Ishikawa (cell line): ENCODE measurements around the gene PRKCB.

ENCODE experiments used
- CEBPB ChIP-seq: IDR thresholded peaks from 2 replicates; pipeline ENCODE4 v1.6.1; 2012
- CREB1 ChIP-seq: IDR thresholded peaks from 2 replicates; pipeline ENCODE4 v1.6.1; 2012; ENCODE audit warnings: low read depth
- EGR1 ChIP-seq: IDR thresholded peaks from 2 replicates; pipeline ENCODE4 v1.6.1; 2012
- EP300 ChIP-seq: IDR thresholded peaks from 2 replicates; pipeline ENCODE4 v1.6.1; 2012; ENCODE audit warnings: borderline replicate concordance
- FOXM1 ChIP-seq: IDR thresholded peaks from 2 replicates; pipeline ENCODE4 v1.6.1; 2012; ENCODE audit warnings: low read depth, borderline replicate concordance
- NFIC ChIP-seq: IDR thresholded peaks from 2 replicates; pipeline ENCODE4 v1.6.1; 2012
- RAD21 ChIP-seq: IDR thresholded peaks from 2 replicates; pipeline ENCODE4 v1.6.1; 2012; ENCODE audit warnings: low read depth
- TAF1 ChIP-seq: IDR thresholded peaks from 2 replicates; pipeline ENCODE4 v1.6.1; 2012; ENCODE audit warnings: low read depth, mild to moderate bottlenecking
- TCF12 ChIP-seq: IDR thresholded peaks from 2 replicates; pipeline ENCODE4 v1.6.1; 2012; ENCODE audit warnings: low read depth
- TEAD4 ChIP-seq: IDR thresholded peaks from 2 replicates; pipeline ENCODE4 v1.6.1; 2012
- YY1 ChIP-seq: IDR thresholded peaks from 2 replicates; pipeline ENCODE4 v1.6.1; 2012; ENCODE audit warnings: low read depth
- ZBTB7A ChIP-seq: IDR thresholded peaks from 2 replicates; pipeline ENCODE4 v1.6.1; 2012; ENCODE audit warnings: low read depth
- TF ChIP-seq, protein P1 (sequence below): IDR thresholded peaks from 2 replicates; pipeline ENCODE4 v1.6.1; 2012; ENCODE audit warnings: low read depth, mild to moderate bottlenecking
- TF ChIP-seq, protein P2 (sequence below): IDR thresholded peaks from 2 replicates; pipeline ENCODE4 v1.6.1; 2012
- TF ChIP-seq, protein P3 (sequence below): IDR thresholded peaks from 2 replicates; pipeline ENCODE4 v1.6.1; 2012

PRKCB gene

DNA sequence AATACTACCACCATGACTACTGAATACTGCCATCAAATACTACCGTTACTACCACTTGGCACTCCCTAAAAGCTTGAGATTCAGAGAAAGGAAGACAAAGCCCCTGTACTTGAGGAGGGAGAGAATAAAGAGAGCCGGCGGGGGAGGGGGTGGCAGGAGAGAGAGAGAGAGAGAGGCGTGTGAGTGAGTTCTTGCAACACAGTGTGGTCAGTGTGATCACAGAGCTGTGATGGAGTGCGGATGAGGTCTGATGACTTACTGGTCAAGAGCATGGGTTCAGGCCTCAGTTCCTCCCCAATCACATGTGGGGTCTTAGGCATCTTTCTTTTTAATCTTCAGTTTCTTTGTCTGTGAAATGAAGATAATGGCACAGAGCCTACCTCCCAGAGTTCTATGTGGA, 19.2 kb downstream of the PRKCB start:
- TF ChIP-seq, protein P1, sequence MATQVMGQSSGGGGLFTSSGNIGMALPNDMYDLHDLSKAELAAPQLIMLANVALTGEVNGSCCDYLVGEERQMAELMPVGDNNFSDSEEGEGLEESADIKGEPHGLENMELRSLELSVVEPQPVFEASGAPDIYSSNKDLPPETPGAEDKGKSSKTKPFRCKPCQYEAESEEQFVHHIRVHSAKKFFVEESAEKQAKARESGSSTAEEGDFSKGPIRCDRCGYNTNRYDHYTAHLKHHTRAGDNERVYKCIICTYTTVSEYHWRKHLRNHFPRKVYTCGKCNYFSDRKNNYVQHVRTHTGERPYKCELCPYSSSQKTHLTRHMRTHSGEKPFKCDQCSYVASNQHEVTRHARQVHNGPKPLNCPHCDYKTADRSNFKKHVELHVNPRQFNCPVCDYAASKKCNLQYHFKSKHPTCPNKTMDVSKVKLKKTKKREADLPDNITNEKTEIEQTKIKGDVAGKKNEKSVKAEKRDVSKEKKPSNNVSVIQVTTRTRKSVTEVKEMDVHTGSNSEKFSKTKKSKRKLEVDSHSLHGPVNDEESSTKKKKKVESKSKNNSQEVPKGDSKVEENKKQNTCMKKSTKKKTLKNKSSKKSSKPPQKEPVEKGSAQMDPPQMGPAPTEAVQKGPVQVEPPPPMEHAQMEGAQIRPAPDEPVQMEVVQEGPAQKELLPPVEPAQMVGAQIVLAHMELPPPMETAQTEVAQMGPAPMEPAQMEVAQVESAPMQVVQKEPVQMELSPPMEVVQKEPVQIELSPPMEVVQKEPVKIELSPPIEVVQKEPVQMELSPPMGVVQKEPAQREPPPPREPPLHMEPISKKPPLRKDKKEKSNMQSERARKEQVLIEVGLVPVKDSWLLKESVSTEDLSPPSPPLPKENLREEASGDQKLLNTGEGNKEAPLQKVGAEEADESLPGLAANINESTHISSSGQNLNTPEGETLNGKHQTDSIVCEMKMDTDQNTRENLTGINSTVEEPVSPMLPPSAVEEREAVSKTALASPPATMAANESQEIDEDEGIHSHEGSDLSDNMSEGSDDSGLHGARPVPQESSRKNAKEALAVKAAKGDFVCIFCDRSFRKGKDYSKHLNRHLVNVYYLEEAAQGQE: no peak
- TF ChIP-seq YY1: no peak
- TF ChIP-seq CEBPB: no peak
- no peak for TF ChIP-seq RAD21
- no peak for TF ChIP-seq NFIC
- no peak for TF ChIP-seq EP300
- TF ChIP-seq, protein P2, sequence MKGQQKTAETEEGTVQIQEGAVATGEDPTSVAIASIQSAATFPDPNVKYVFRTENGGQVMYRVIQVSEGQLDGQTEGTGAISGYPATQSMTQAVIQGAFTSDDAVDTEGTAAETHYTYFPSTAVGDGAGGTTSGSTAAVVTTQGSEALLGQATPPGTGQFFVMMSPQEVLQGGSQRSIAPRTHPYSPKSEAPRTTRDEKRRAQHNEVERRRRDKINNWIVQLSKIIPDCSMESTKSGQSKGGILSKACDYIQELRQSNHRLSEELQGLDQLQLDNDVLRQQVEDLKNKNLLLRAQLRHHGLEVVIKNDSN: no peak
- TF ChIP-seq TAF1: no peak
- TF ChIP-seq CREB1: no peak
- no peak for TF ChIP-seq FOXM1
- TF ChIP-seq, protein P3, sequence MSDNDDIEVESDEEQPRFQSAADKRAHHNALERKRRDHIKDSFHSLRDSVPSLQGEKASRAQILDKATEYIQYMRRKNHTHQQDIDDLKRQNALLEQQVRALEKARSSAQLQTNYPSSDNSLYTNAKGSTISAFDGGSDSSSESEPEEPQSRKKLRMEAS: no peak
- TF ChIP-seq TEAD4: no peak
- no peak for TF ChIP-seq TCF12
- no peak for TF ChIP-seq EGR1
- no peak for TF ChIP-seq ZBTB7A

DNA sequence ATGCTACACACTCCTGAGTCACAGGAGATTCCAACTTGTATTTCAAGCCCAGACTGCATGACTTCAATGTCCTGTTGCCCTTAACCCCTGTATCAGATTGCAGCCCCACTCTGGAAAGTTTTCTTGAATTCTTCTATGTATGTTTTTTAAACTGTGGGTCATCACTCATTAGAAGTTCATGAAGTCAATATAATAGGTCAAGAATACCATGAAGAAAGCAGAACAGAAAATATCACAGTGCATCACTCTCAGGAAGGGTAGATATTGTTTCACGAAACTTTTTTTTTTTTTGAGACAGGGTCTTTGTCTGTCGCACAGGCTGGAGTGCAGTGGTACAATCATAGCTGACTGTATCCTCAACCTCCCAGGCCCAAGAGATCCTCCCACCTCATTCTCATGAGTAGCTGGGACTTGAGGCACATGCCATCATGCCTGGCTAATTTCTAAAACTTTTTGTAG, 20.5 kb downstream of the PRKCB start:
- TF ChIP-seq TAF1 (no peak), EGR1 (no peak), EP300 (no peak), YY1 (no peak), TEAD4 (no peak), RAD21 (no peak), FOXM1 (no peak)
- TF ChIP-seq, protein P3: no peak

DNA sequence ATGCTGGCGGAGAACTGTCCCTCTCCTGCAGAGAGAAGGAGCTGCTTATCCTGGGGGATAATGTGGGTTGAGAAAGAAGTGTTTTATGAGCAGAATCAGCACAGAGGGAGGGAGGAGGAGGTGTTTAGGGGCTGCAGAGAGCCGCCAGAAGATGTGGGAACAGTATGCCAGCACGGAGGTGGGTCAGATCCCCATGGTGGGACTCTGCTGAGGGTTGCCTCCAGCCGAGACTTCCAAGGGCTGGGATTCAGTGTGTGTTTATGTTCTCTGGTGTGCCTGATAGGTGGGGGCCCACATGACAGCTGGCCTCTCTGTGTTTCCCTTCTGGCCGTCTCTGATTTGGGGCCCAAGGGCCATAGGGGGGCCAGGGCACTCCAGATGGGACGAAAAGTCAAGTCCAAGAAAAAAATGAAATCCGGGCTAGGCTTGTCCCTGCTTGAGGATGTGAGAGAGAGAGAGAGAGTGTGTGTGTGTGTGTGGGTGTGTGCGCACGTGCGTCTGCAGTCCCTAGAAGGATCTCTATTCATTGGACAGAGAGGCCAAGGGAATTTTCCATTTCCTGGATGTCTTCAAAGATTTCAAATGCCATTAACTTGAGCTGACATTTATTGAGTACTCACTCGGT, 21.6 kb downstream of the PRKCB start:
- TF ChIP-seq CREB1: no peak
- TF ChIP-seq NFIC: no peak
- TF ChIP-seq CEBPB: no peak
- TF ChIP-seq FOXM1: no peak
- TF ChIP-seq, protein P3: no peak
- TF ChIP-seq TCF12: no peak
- no peak for TF ChIP-seq EP300
- TF ChIP-seq, protein P1: no peak
- no peak for TF ChIP-seq TAF1
- TF ChIP-seq TEAD4: no peak
- TF ChIP-seq YY1: no peak
- TF ChIP-seq, protein P2: no peak
- no peak for TF ChIP-seq ZBTB7A
- TF ChIP-seq EGR1: no peak
- no peak for TF ChIP-seq RAD21

DNA sequence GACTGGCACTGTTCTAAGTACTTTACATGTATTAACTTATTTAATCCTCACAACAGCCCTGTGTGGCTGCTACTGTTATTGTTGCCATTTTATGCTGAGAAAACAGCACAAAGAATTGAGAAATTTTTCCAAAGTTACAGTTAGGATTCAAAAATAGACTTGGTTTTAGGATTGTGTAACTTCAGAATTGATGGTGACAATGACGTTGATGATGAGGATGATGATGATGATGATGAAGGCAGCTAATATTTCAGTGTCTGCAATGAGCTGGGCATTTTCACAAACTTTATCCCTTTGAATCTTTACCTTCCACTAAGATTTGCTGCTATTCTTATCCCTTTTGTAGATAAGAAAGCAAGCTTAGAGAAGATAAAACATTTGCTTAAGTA, 22.1 kb downstream of the PRKCB start:
- no peak for TF ChIP-seq CEBPB
- TF ChIP-seq, protein P1: no peak
- no peak for TF ChIP-seq CREB1
- TF ChIP-seq EP300: no peak
- TF ChIP-seq TCF12: no peak
- no peak for TF ChIP-seq TAF1
- TF ChIP-seq, protein P3: no peak
- no peak for TF ChIP-seq NFIC
- no peak for TF ChIP-seq TEAD4
- TF ChIP-seq RAD21: no peak
- TF ChIP-seq YY1: no peak
- TF ChIP-seq, protein P2: no peak
